Measurements from ENCODE around the gene CROCC2. TPM values are rescaled to one million over a fixed set of nuclear protein-coding genes. Genes with fewer than 3 reads are reported as not detected.

The CROCC2 gene
- polyA plus RNA-seq, 1 donor (not counting 4 experiments of a cell fraction or from before 2014, with no cell fraction given), result not detected

GRCh38 chr2:240874715-240875227, 31.4 kb upstream of the CROCC2 start:
- Histone ChIP-seq H3K27me3 (ENCODE audit: control insufficient read depth, extremely low read depth, insufficient read depth, low read length) (peaks cover 3% of the 10 kb centered on the region), H3K4me1 (ENCODE audit: control insufficient read depth, extremely low read depth, insufficient read depth, low read length) (no peaks in the 10 kb centered on the region), H3K9ac (ENCODE audit: control insufficient read depth, extremely low read depth, insufficient read depth, low read length) (no peak overlapping the region), H3K4me3 (ENCODE audit: control insufficient read depth in 2 of 3, extremely low read depth in 1 of 3, insufficient read depth in 2 of 3, low read depth in 1 of 3, low read length in 3 of 3) (no peak overlapping the region), H3K27ac (ENCODE audit: control insufficient read depth, insufficient read depth, low read length) (no peak overlapping the region), H3K9me3 (ENCODE audit: control insufficient read depth, low read depth, low read length) (no peaks in the 10 kb centered on the region), H4K20me1 (ENCODE audit: control insufficient read depth, extremely low read depth, insufficient read depth, low read length) (no peaks in the 10 kb centered on the region), H2AFZ (ENCODE audit: control insufficient read depth, low read length) (no peak overlapping the region), H3K4me2 (ENCODE audit: control insufficient read depth, extremely low read depth, insufficient read depth, low read depth, low read length) (no peak overlapping the region), H3K79me2 (ENCODE audit: control insufficient read depth, insufficient read depth, low read length) (no peaks in the 10 kb centered on the region), H3K36me3 (ENCODE audit: control insufficient read depth in 2 of 2, extremely low read depth in 1 of 2, insufficient read depth in 2 of 2, low read length in 2 of 2) (no peaks in the 10 kb centered on the region), H3K9me1 (ENCODE audit: control insufficient read depth, extremely low read depth, insufficient read depth, low read length) (no peaks in the 10 kb centered on the region)
- dilution Hi-C loops (cut with MboI; ENCODE audit: extremely low pct_ligation_motif_present, low sequenced_read_pairs), result no loop called here
- FAIRE-seq (no peak), DNase-seq (ENCODE audit: low read depth, low spot score) (no peak)
- no peak for TF ChIP-seq CTCF (optimal IDR thresholded peaks at IDR 0.05 in 1 of 3, IDR thresholded peaks at IDR 0.05 in 1 of 3, conservative IDR thresholded peaks at IDR 0.05 in 1 of 3; ENCODE audit: extremely low read depth in 1 of 3, insufficient read depth in 2 of 3, low read length in 3 of 3)
- TF ChIP-seq EZH2 (IDR thresholded peaks at IDR 0.05; ENCODE audit: low read length), result no peak

GRCh38 chr2:240875228-240876034, 30.7 kb upstream of the CROCC2 start:
- Histone ChIP-seq H3K4me1 (ENCODE audit: control insufficient read depth, extremely low read depth, insufficient read depth, low read length) (no peaks in the 10 kb centered on the region), H3K79me2 (ENCODE audit: control insufficient read depth, insufficient read depth, low read length) (no peaks in the 10 kb centered on the region), H2AFZ (ENCODE audit: control insufficient read depth, low read length) (no peak overlapping the region), H3K9me1 (ENCODE audit: control insufficient read depth, extremely low read depth, insufficient read depth, low read length) (no peaks in the 10 kb centered on the region), H3K4me2 (ENCODE audit: control insufficient read depth, extremely low read depth, insufficient read depth, low read depth, low read length) (no peak overlapping the region), H3K9me3 (ENCODE audit: control insufficient read depth, low read depth, low read length) (no peaks in the 10 kb centered on the region), H3K27ac (ENCODE audit: control insufficient read depth, insufficient read depth, low read length) (no peak overlapping the region), H4K20me1 (ENCODE audit: control insufficient read depth, extremely low read depth, insufficient read depth, low read length) (no peaks in the 10 kb centered on the region), H3K27me3 (ENCODE audit: control insufficient read depth, extremely low read depth, insufficient read depth, low read length) (peaks cover 3% of the 10 kb centered on the region), H3K9ac (ENCODE audit: control insufficient read depth, extremely low read depth, insufficient read depth, low read length) (no peak overlapping the region), H3K4me3 (ENCODE audit: control insufficient read depth in 2 of 3, extremely low read depth in 1 of 3, insufficient read depth in 2 of 3, low read depth in 1 of 3, low read length in 3 of 3) (no peak overlapping the region), H3K36me3 (ENCODE audit: control insufficient read depth in 2 of 2, extremely low read depth in 1 of 2, insufficient read depth in 2 of 2, low read length in 2 of 2) (no peaks in the 10 kb centered on the region)
- FAIRE-seq, result no peak
- dilution Hi-C loops (cut with MboI; ENCODE audit: extremely low pct_ligation_motif_present, low sequenced_read_pairs), result no loop called here
- TF ChIP-seq EZH2 (IDR thresholded peaks at IDR 0.05; ENCODE audit: low read length), result no peak
- TF ChIP-seq CTCF (optimal IDR thresholded peaks at IDR 0.05 in 1 of 3, IDR thresholded peaks at IDR 0.05 in 1 of 3, conservative IDR thresholded peaks at IDR 0.05 in 1 of 3; ENCODE audit: extremely low read depth in 1 of 3, insufficient read depth in 2 of 3, low read length in 3 of 3), result no peak
- DNase-seq (ENCODE audit: low read depth, low spot score), result no peak

All from keratinocyte (primary cell).